Measurements from ENCODE around the gene ARHGEF26. TPM values are rescaled to one million over a fixed set of nuclear protein-coding genes. Genes with fewer than 3 reads are reported as not detected.

ARHGEF26 gene
- total and polyA plus RNA-seq, 2 experiments from 2014 or later: 0.40 to 0.65 TPM

DNA sequence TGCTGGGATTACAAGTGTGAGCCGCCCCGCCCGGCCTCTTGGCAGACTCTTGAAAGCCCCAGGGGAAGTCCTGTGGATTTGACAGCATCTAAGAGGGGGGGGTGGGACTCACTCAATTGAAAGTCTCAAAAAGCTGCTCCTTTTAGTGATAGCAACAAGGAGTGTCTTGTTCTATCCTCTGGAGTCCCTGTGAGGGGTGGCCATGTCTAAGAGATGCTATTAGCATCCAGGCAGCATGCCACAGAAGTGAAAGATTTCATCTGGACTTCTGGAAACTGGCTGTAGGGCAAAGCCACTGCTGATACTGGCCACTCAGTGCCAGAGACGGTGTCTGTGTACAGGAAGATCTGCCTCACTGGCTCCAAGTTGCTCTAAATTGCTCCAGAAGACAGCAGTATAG lies 129.1 kb downstream of the ARHGEF26 start:
- TF ChIP-seq EZH2 (IDR thresholded peaks at IDR 0.05; ENCODE audit: insufficient read depth, poor library complexity, severe bottlenecking): no peak
- no peak for TF ChIP-seq EZH2phosphoT487 (IDR thresholded peaks at IDR 0.05; ENCODE audit: insufficient read depth, low read depth)
- 95 to 100% methylated on average over 4 of the region's 4 CpGs for WGBS, 2 experiments (ENCODE audit: low coverage in 1 of 2, low lambda C conversion rate in 2 of 2, missing lambda C conversion rate in 2 of 2)
- in situ Hi-C loops (cut with MboI): loop anchor here (5.0 kb wide), 1 partner anchor 153 kb away; no protein-coding TSS in a partner anchor

DNA sequence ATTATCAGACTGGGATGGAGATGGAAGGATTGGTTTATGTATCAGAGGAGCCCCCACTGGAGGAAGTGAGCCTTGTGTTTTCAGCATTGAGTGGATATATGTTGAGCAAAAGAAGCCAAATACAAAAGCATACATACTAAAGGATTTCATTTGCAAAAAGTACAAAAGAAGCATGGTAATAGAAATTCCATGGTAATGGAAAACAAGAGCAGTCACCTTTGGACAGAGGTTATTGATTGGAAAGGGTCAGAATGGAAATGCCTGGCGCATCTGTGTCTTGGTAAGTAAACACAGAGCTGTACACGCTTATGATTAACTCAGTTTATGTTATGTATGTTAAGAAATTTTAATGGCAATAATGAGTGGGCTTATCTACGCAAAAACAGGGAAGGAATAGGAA lies 130.4 kb downstream of the ARHGEF26 start:
- Histone ChIP-seq H3K4me3 (no peak overlapping the region), H4K20me1 (ENCODE audit: insufficient read depth) (no peaks in the 10 kb centered on the region), H3K9me3 (ENCODE audit: low read depth) (no peaks in the 10 kb centered on the region), H3K9ac (no peak overlapping the region), H3K4me2 (ENCODE audit: unreplicated experiment) (no peak overlapping the region), H3F3A (ENCODE audit: insufficient read depth) (peaks cover 10% of the 10 kb centered on the region; the same call in 1 of the 2 replicates), H3K4me1 (ENCODE audit: insufficient read depth) (no peaks in the 10 kb centered on the region), H3K36me3 (ENCODE audit: low read depth) (no peaks in the 10 kb centered on the region), H3K27ac (no peak overlapping the region), H2AFZ (no peak overlapping the region), H3K9me2 (ENCODE audit: insufficient read depth) (no peaks in the 10 kb centered on the region), H3K27me3 (replicated peaks; ENCODE audit: insufficient read depth) (no peaks in the 10 kb centered on the region), H3K79me2 (ENCODE audit: insufficient read depth) (no peaks in the 10 kb centered on the region)
- TF ChIP-seq EZH2 (IDR thresholded peaks at IDR 0.05; ENCODE audit: insufficient read depth, poor library complexity, severe bottlenecking) (no peak), EZH2phosphoT487 (IDR thresholded peaks at IDR 0.05; ENCODE audit: insufficient read depth, low read depth) (no peak)
- no peak for DNase-seq
- in situ Hi-C loops (cut with MboI): loop anchor here (5.0 kb wide), 1 partner anchor 154 kb away; no protein-coding TSS in a partner anchor
- WGBS, 2 experiments (ENCODE audit: low coverage in 1 of 2, low lambda C conversion rate in 2 of 2, missing lambda C conversion rate in 2 of 2): 95 to 98% methylated on average over 3 of the region's 3 CpGs

More for the DNA sequence above, 129.1 kb downstream of the ARHGEF26 start:
- Histone ChIP-seq H4K20me1 (ENCODE audit: insufficient read depth) (no peaks in the 10 kb centered on the region), H3K79me2 (ENCODE audit: insufficient read depth) (no peaks in the 10 kb centered on the region), H3K4me3 (no peak overlapping the region), H3K27me3 (replicated peaks; ENCODE audit: insufficient read depth) (no peaks in the 10 kb centered on the region), H3K9ac (no peak overlapping the region), H3K9me2 (ENCODE audit: insufficient read depth) (no peaks in the 10 kb centered on the region), H3K9me3 (ENCODE audit: low read depth) (no peaks in the 10 kb centered on the region), H3K4me2 (ENCODE audit: unreplicated experiment) (no peak overlapping the region), H3F3A (ENCODE audit: insufficient read depth) (peaks cover 9% of the 10 kb centered on the region; the same call in 1 of the 2 replicates), H2AFZ (no peak overlapping the region), H3K4me1 (ENCODE audit: insufficient read depth) (peaks cover 3% of the 10 kb centered on the region; the same call in 1 of the 2 replicates), H3K27ac (no peak overlapping the region), H3K36me3 (ENCODE audit: low read depth) (no peaks in the 10 kb centered on the region)
- DNase-seq: no peak

DNA sequence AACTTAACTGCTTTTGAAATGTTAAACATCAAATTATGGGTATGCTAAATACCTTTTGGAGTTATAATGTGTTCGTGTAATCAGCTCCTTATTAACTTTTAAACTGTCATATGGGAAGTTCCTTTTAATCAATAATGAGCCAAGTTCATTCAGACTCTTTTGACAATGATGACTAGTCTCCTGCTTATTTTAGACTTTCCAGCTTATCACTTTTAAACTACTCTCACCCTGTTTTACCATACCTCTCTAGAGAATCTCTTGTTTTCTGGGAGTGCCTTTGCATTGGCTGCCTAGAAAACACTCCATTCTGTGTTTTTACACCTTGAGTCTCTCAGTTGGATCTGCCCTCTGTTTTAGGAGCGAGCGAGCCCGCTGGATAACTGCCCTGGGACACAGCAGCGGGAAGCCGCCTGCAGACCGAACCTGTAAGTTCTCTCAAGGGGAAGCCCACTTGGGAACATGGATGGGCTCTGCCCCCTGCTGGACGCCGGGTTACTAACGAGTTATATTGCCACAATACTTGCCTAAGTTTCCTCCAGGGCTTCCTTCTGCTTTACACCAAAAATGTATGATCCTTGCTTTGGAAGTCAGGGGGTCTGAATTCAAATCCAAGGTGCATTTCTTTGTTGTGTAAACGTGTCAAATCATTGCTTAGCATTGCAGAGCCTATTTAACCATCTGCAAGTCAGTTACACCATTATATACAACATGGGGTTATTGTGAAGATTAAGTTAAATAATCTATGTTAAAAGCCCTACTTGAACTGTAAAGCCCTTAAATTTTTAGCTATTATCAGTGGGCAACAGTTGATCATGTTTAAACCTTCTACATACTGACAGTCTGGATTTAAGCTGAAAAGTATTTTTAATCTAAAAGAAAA lies 131.8 kb downstream of the ARHGEF26 start:
- Histone ChIP-seq H3K27ac (no peak overlapping the region), H3F3A (ENCODE audit: insufficient read depth) (peaks cover 10% of the 10 kb centered on the region), H3K9ac (no peak overlapping the region), H4K20me1 (ENCODE audit: insufficient read depth) (no peaks in the 10 kb centered on the region), H3K4me2 (ENCODE audit: unreplicated experiment) (peak overlapping the region; percentile 64), H3K9me2 (ENCODE audit: insufficient read depth) (no peaks in the 10 kb centered on the region), H3K27me3 (replicated peaks; ENCODE audit: insufficient read depth) (no peaks in the 10 kb centered on the region), H3K9me3 (ENCODE audit: low read depth) (no peaks in the 10 kb centered on the region), H2AFZ (no peak overlapping the region), H3K79me2 (ENCODE audit: insufficient read depth) (no peaks in the 10 kb centered on the region), H3K4me3 (peak overlapping the region; percentile 41; the same call in 1 of the 2 replicates), H3K4me1 (ENCODE audit: insufficient read depth) (no peaks in the 10 kb centered on the region), H3K36me3 (ENCODE audit: low read depth) (peaks cover 6% of the 10 kb centered on the region; the same call in 1 of the 2 replicates)
- peak; percentile 93 for DNase-seq
- TF ChIP-seq EZH2 (IDR thresholded peaks at IDR 0.05; ENCODE audit: insufficient read depth, poor library complexity, severe bottlenecking) (no peak), EZH2phosphoT487 (IDR thresholded peaks at IDR 0.05; ENCODE audit: insufficient read depth, low read depth) (no peak)
- in situ Hi-C loops (cut with MboI): loop anchor here (5.0 kb wide), 1 partner anchor 156 kb away; no protein-coding TSS in a partner anchor
- WGBS, 2 experiments (ENCODE audit: low coverage in 1 of 2, low lambda C conversion rate in 2 of 2, missing lambda C conversion rate in 2 of 2): 5% methylated on average over 11 of the region's 11 CpGs

DNA sequence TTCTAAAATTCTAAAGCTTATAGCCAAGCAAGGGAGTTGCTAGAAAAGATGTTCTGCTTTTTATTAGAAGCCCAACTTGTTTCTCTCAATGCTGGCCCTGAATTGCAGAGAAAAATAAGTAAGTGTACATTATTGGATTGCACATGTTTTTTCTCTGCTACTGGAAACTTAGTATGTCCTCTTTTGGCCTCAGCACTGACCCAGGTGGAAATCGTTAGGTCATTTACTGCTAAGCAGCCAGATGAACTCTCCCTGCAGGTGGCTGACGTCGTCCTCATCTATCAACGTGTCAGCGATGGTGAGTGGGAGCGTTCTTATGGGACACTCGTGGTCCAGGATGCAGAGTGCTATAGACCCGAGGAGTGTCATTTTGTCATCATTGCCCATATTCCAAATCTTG lies 133.3 kb downstream of the ARHGEF26 start:
- H3K9me2 ChIP-seq (ENCODE audit: insufficient read depth): no peaks in the 10 kb centered on the region
- no peaks in the 10 kb centered on the region for H3K27me3 ChIP-seq (replicated peaks; ENCODE audit: insufficient read depth)
- no peak overlapping the region for H3K4me3 ChIP-seq
- H3F3A ChIP-seq (ENCODE audit: insufficient read depth): peaks cover 10% of the 10 kb centered on the region
- H4K20me1 ChIP-seq (ENCODE audit: insufficient read depth): no peaks in the 10 kb centered on the region
- TF ChIP-seq EZH2phosphoT487 (IDR thresholded peaks at IDR 0.05; ENCODE audit: insufficient read depth, low read depth): no peak
- no peak for TF ChIP-seq EZH2 (IDR thresholded peaks at IDR 0.05; ENCODE audit: insufficient read depth, poor library complexity, severe bottlenecking)
- H3K79me2 ChIP-seq (ENCODE audit: insufficient read depth): no peaks in the 10 kb centered on the region
- peaks cover 6% of the 10 kb centered on the region; the same call in 1 of the 2 replicates for H3K36me3 ChIP-seq (ENCODE audit: low read depth)
- H3K9me3 ChIP-seq (ENCODE audit: low read depth): no peaks in the 10 kb centered on the region
- no peak overlapping the region for H3K27ac ChIP-seq
- WGBS, 2 experiments (ENCODE audit: low coverage in 1 of 2, low lambda C conversion rate in 2 of 2, missing lambda C conversion rate in 2 of 2): 55 to 65% methylated on average over 8 of the region's 8 CpGs
- H3K4me1 ChIP-seq (ENCODE audit: insufficient read depth): no peaks in the 10 kb centered on the region
- in situ Hi-C loops (cut with MboI): loop anchor here (5.0 kb wide), 1 partner anchor 157 kb away; no protein-coding TSS in a partner anchor
- H2AFZ ChIP-seq: no peak overlapping the region
- no peak for DNase-seq
- no peak overlapping the region for H3K9ac ChIP-seq
- no peak overlapping the region for H3K4me2 ChIP-seq (ENCODE audit: unreplicated experiment)

Measured in GM23248 (cell line).